Stomach (tissue), 4 donors: Measurements from ENCODE around the gene TNS1.
A peak's percentile ranks its signal among the peaks of the same experiment; 100 is the strongest.

ENCODE experiments used
- CTCF ChIP-seq, 7 experiments: fragments of 450-650 bp in 4 of 7; fragments of 200-600 bp in 3 of 7; sonication (generic) in 3 of 7; IDR thresholded peaks; one replicate each; pipeline ENCODE4 v1.5.1; 2016 to 2019; ENCODE audit warnings: antibody characterized with exemption in 7 of 7, control low read depth in 2 of 7, mild to moderate bottlenecking in 1 of 7
- POLR2AphosphoS5 ChIP-seq, 3 donors: sonication (generic); formaldehyde crosslinking; IDR thresholded peaks; one replicate each; pipeline ENCODE4 v1.6.1; 2016; ENCODE audit warnings: antibody characterized with exemption in 3 of 3

DNA sequence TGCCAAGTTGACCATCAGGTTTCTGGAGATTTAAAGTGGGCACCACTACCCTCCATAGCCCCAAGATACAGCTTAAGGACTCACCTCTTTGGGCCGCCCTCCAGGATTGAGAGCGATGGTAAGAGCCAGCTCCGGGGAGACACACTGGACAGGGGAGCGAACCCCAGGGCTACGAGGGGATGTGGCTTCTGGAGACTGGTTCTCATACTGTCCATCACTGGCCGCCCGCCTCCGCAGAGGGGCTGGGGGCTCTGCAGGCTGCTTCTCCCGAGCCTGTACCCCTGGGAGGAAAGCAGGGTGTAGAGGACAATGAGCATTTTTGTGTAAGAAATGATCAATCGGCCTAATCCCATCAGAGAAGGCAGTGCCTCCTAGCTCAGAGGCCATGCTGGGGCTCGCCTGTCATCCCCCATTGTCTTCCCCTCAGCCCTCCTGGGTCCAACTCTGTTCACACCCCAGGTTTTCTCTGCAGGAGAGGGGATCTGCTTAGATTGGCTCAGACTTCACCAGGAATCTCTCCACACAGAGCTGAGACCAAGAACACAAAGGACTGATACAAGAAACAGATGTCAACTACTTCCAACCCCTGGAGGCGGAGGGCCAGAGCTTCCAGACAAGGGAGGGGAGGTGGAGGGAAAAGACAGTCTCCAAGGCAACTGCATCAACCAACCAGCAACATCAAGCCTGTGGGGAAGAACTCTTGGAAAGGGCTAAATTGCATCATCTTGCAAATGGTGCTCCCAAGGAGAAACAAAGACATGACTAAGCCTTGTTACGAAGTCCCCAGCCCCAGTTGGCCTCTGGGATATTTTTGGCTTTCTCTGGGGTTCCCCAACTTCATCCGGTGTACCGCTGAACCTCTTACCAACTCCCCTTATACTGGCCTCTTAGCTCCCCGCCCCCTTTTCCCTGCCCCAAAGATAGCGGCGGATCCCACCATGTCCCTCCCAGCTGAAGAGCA, 166.6 kb downstream of the TNS1 start:
- TF ChIP-seq CTCF (IDR thresholded peaks at IDR 0.05) (no peak), POLR2AphosphoS5 (IDR thresholded peaks at IDR 0.05) (peak; percentile 47 to 79 (median 73))
